GM18951 (cell line): ENCODE measurements around the gene CRYGS.

Experiments
- POLR2A ChIP-seq: IDR thresholded peaks from 4 replicates; pipeline ENCODE4 v1.6.1; 2011; ENCODE audit warnings: mild to moderate bottlenecking; ENCODE audit not compliant: insufficient read length, insufficient read depth; ENCODE audit errors: extremely low read depth
- in situ Hi-C: fragments of 300-500 bp; cut with MboI; formaldehyde crosslinking; loops from one replicate; pipeline ENCODE4 v1.12.0; 2022; ENCODE audit warnings: low sequenced_read_pairs, mixed read lengths, inconsistent platforms; ENCODE audit not compliant: unreplicated experiment

The CRYGS gene

GRCh38 chr3:186520957-186521842, 23.0 kb downstream of the CRYGS start:
- in situ Hi-C loops: no loop called here
- no peak for TF ChIP-seq POLR2A

GRCh38 chr3:186520431-186520830, 23.7 kb downstream of the CRYGS start:
- no peak for TF ChIP-seq POLR2A
- in situ Hi-C loops: no loop called here

GRCh38 chr3:186519021-186519658, 25.0 kb downstream of the CRYGS start:
- in situ Hi-C loops: no loop called here
- peak; percentile 54 for TF ChIP-seq POLR2A

- no peak for TF ChIP-seq POLR2A
- in situ Hi-C loops: no loop called here
These were observed 27.0 kb downstream of the CRYGS start for GRCh38 chr3:186517218-186517617.

GRCh38 chr3:186516646-186517045, 27.5 kb downstream of the CRYGS start:
- no peak for TF ChIP-seq POLR2A
- in situ Hi-C loops: no loop called here

GRCh38 chr3:186515125-186515524, 29.1 kb downstream of the CRYGS start:
- TF ChIP-seq POLR2A: no peak
- in situ Hi-C loops: no loop called here

GRCh38 chr3:186514296-186515002, 29.7 kb downstream of the CRYGS start:
- in situ Hi-C loops: no loop called here
- TF ChIP-seq POLR2A: no peak

GRCh38 chr3:186513386-186513785, 30.8 kb downstream of the CRYGS start:
- in situ Hi-C loops: no loop called here
- TF ChIP-seq POLR2A: no peak

- in situ Hi-C loops: no loop called here
- TF ChIP-seq POLR2A: no peak
These were observed 31.4 kb downstream of the CRYGS start for GRCh38 chr3:186512570-186513302.

- in situ Hi-C loops: no loop called here
- no peak for TF ChIP-seq POLR2A
These were observed 32.5 kb downstream of the CRYGS start for GRCh38 chr3:186511702-186512101.

GRCh38 chr3:186511245-186511644, 32.9 kb downstream of the CRYGS start:
- no peak for TF ChIP-seq POLR2A
- in situ Hi-C loops: no loop called here

- no peak for TF ChIP-seq POLR2A
- in situ Hi-C loops: no loop called here
These were observed 33.7 kb downstream of the CRYGS start for GRCh38 chr3:186510374-186511079.
